H9 (cell line): Measurements from ENCODE around the gene BCLAF3. TPM values are rescaled to one million over a fixed set of nuclear protein-coding genes. Genes with fewer than 3 reads are reported as not detected.

ENCODE experiments used
- DNase-seq: peaks from one replicate; pipeline ENCODE4 v3.0.0-alpha.2; 2017
- H2AFZ ChIP-seq: one replicate; pipeline ENCODE4 v1.6.1; 2013; ENCODE audit warnings: mild to moderate bottlenecking, low read length, control low read depth, moderate library complexity
- H2AK5ac ChIP-seq: 2 replicates; pipeline ENCODE4 v1.6.1; 2013; ENCODE audit warnings: low read length, control low read depth, mixed read lengths; ENCODE audit not compliant: insufficient read length
- H2BK120ac ChIP-seq: one replicate; pipeline ENCODE4 v1.6.1; 2013; ENCODE audit warnings: low read depth, mild to moderate bottlenecking, low read length, control low read depth, inconsistent platforms; ENCODE audit not compliant: poor library complexity, severe bottlenecking
- H2BK12ac ChIP-seq: 2 replicates; pipeline ENCODE4 v1.6.1; 2013; ENCODE audit warnings: low read length, control low read depth, mixed read lengths, low read depth; ENCODE audit not compliant: insufficient read length
- H2BK15ac ChIP-seq: 2 replicates; pipeline ENCODE4 v1.6.1; 2013; ENCODE audit warnings: low read depth, low read length, control low read depth
- H2BK20ac ChIP-seq: one replicate; pipeline ENCODE4 v1.6.1; 2013; ENCODE audit warnings: low read depth, mild to moderate bottlenecking, low read length, control low read depth, inconsistent platforms; ENCODE audit not compliant: poor library complexity, severe bottlenecking
- H2BK5ac ChIP-seq: 2 replicates; pipeline ENCODE4 v1.6.1; 2013; ENCODE audit warnings: low read length, control low read depth, mixed read lengths; ENCODE audit not compliant: insufficient read length
- H3K14ac ChIP-seq: 2 replicates; pipeline ENCODE4 v1.6.1; 2013; ENCODE audit warnings: low read length, control low read depth; ENCODE audit not compliant: insufficient read depth
- H3K18ac ChIP-seq: 2 replicates; pipeline ENCODE4 v1.6.1; 2013; ENCODE audit warnings: low read depth, mild to moderate bottlenecking, mixed read lengths, low read length, control low read depth; ENCODE audit not compliant: insufficient read length
- H3K23ac ChIP-seq: 2 replicates; pipeline ENCODE4 v1.6.1; 2013; ENCODE audit warnings: low read length, control low read depth, mixed read lengths, low read depth; ENCODE audit not compliant: insufficient read length
- H3K23me2 ChIP-seq: 2 replicates; pipeline ENCODE4 v1.6.1; 2013; ENCODE audit warnings: low read depth, mild to moderate bottlenecking, mixed read lengths, low read length, control low read depth; ENCODE audit not compliant: insufficient read length, poor library complexity, severe bottlenecking
- H3K27ac ChIP-seq: 2 replicates; pipeline ENCODE4 v1.5.1; 2013; ENCODE audit warnings: low read length, control low read depth, mixed read lengths, low read depth; ENCODE audit not compliant: insufficient read length
- H3K27me3 ChIP-seq: 2 replicates; pipeline ENCODE4 v1.6.1; 2013; ENCODE audit warnings: low read length, control low read depth, inconsistent platforms; ENCODE audit not compliant: insufficient read depth
- H3K4ac ChIP-seq: 2 replicates; pipeline ENCODE4 v1.6.1; 2013; ENCODE audit warnings: low read depth, mild to moderate bottlenecking, control low read depth, inconsistent platforms, low read length, moderate library complexity
- H3K4me1 ChIP-seq: 2 replicates; pipeline ENCODE4 v1.6.1; 2013; ENCODE audit warnings: low read length, control low read depth, inconsistent platforms; ENCODE audit not compliant: insufficient read depth
- H3K4me2 ChIP-seq: 2 replicates; pipeline ENCODE4 v1.6.1; 2013; ENCODE audit warnings: low read length, control low read depth, mixed read lengths; ENCODE audit not compliant: insufficient read length, insufficient read depth
- H3K56ac ChIP-seq: 2 replicates; pipeline ENCODE4 v1.6.1; 2013; ENCODE audit warnings: low read depth, mild to moderate bottlenecking, mixed read lengths, low read length, control low read depth; ENCODE audit not compliant: insufficient read length
- H3K79me1 ChIP-seq: 2 replicates; pipeline ENCODE4 v1.6.1; 2013; ENCODE audit warnings: low read depth, mild to moderate bottlenecking, moderate library complexity, low read length, control low read depth, inconsistent platforms; ENCODE audit not compliant: insufficient read depth, poor library complexity, severe bottlenecking
- H3K79me2 ChIP-seq: 2 replicates; pipeline ENCODE4 v1.6.1; 2013; ENCODE audit warnings: low read length, control low read depth, inconsistent platforms; ENCODE audit not compliant: insufficient read depth
- H3K9ac ChIP-seq: 2 replicates; pipeline ENCODE4 v1.6.1; 2013; ENCODE audit warnings: low read length, control low read depth, mixed read lengths; ENCODE audit not compliant: insufficient read length; ENCODE audit errors: extremely low read depth
- H3K9me3 ChIP-seq: one replicate; pipeline ENCODE4 v1.6.1; 2013; ENCODE audit warnings: low read depth, low read length, inconsistent platforms; ENCODE audit not compliant: control insufficient read depth
- H3T11ph ChIP-seq: one replicate; pipeline ENCODE4 v1.6.1; 2013; ENCODE audit warnings: mild to moderate bottlenecking, low read length, control low read depth, inconsistent platforms
- H4K20me1 ChIP-seq: one replicate; pipeline ENCODE4 v1.6.1; 2013; ENCODE audit not compliant: control insufficient read depth, insufficient read length, insufficient read depth
- H4K5ac ChIP-seq: 2 replicates; pipeline ENCODE4 v1.6.1; 2013; ENCODE audit warnings: low read depth, mild to moderate bottlenecking, mixed read lengths, low read length, control low read depth; ENCODE audit not compliant: insufficient read length
- H4K8ac ChIP-seq: replicated peaks from 2 replicates; pipeline ENCODE4 v1.6.1; 2013; ENCODE audit warnings: low read length, control low read depth, mixed read lengths, low read depth; ENCODE audit not compliant: insufficient read length
- H4K91ac ChIP-seq: 2 replicates; pipeline ENCODE4 v1.6.1; 2013; ENCODE audit warnings: low read depth, mild to moderate bottlenecking, moderate library complexity, mixed read lengths, low read length, control low read depth; ENCODE audit not compliant: insufficient read length
- H3K27ac Mint-ChIP-seq, 3 experiments: 2 replicates in 2 of 3; 3 replicates in 1 of 3; pipeline ENCODE4 v1.8.0; 2020 to 2021; ENCODE audit warnings: mixed read lengths in 3 of 3, mild to moderate bottlenecking in 1 of 3, moderate library complexity in 1 of 3
- H3K27me3 Mint-ChIP-seq: 2 replicates; pipeline ENCODE4 v1.8.0; 2021; ENCODE audit warnings: low read depth, mild to moderate bottlenecking, moderate library complexity, mixed read lengths
- H3K36me3 Mint-ChIP-seq, 3 experiments: 2 replicates in 2 of 3; 3 replicates in 1 of 3; pipeline ENCODE4 v1.8.0; 2020 to 2021; ENCODE audit warnings: low read depth in 3 of 3, mixed read lengths in 3 of 3; ENCODE audit not compliant: insufficient read depth in 1 of 3
- H3K4me1 Mint-ChIP-seq, 2 experiments: 2 replicates each; pipeline ENCODE4 v1.8.0; 2020; ENCODE audit warnings: mixed read lengths in 2 of 2
- H3K4me3 Mint-ChIP-seq, 2 experiments: 2 replicates in 1 of 2; 3 replicates in 1 of 2; pipeline ENCODE4 v1.8.0; 2020 to 2021; ENCODE audit warnings: mild to moderate bottlenecking in 2 of 2, mixed read lengths in 2 of 2, moderate library complexity in 1 of 2
- H3K9me3 Mint-ChIP-seq, 2 experiments: 2 replicates in 1 of 2; 3 replicates in 1 of 2; pipeline ENCODE4 v1.8.0; 2020; ENCODE audit warnings: mild to moderate bottlenecking in 2 of 2, mixed read lengths in 2 of 2, moderate library complexity in 1 of 2
- WGBS: extraction: QIAGEN DNeasy Blood & Tissue Kit; methylation state at CpG from one replicate; pipeline ENCODE4 v1.1.7; 2013; ENCODE audit warnings: missing lambda C conversion rate, low lambda C conversion rate, mixed read lengths; ENCODE audit not compliant: insufficient read length; ENCODE audit errors: extremely low coverage; 5-methylcytosine and 5-hydroxymethylcytosine counted together
- total RNA-seq: library from RNA; stranded (reverse); gene quantifications from 2 replicates; pipeline ENCODE4 v1.2.1, GENCODE V29; 2021
- TF ChIP-seq, protein P1 (sequence below): fragments of 200-600 bp; sonication (generic); conservative IDR thresholded peaks from 3 replicates; pipeline ENCODE4 v1.8.0; 2021; ENCODE audit warnings: antibody characterized with exemption, mild to moderate bottlenecking

Gene BCLAF3
- total RNA-seq, 1 experiment from 2014 or later: 7.9 TPM

DNA sequence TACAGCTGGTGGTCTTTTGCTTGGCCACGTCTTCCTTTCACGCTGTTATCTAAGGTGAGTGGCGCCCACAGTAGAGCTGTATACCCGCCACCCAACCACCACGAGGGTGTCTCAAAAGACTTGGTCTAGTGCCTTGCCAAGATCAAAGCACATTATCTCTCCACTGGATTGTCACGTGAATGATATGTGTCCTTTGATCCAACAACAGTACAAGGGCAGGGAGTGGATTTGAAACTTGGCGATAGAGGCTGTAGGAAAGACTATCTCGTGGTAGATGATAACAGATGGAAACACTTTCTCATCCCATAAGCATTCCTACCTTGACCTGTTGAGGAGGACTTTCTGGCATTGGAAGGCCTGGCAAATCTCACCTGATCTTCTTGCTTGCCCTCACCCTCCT is 37.7 kb upstream of the BCLAF3 start:
- Histone ChIP-seq H3T11ph (no peak overlapping the region), H4K20me1 (no peaks in the 10 kb centered on the region), H3K4ac (no peak overlapping the region), H3K27me3 (no peaks in the 10 kb centered on the region), H3K4me2 (no peak overlapping the region), H3K79me2 (no peaks in the 10 kb centered on the region), H4K91ac (no peak overlapping the region), H4K8ac (no peak overlapping the region), H2BK120ac (no peak overlapping the region), H2BK15ac (no peak overlapping the region), H2BK5ac (no peak overlapping the region), H3K14ac (no peak overlapping the region), H2AFZ (no peak overlapping the region), H2AK5ac (no peak overlapping the region), H2BK12ac (no peak overlapping the region), H3K18ac (no peak overlapping the region), H3K79me1 (no peaks in the 10 kb centered on the region), H3K56ac (no peak overlapping the region), H3K9me3 (peaks cover 49% of the 10 kb centered on the region), H3K27ac (no peak overlapping the region), H2BK20ac (no peak overlapping the region), H3K23ac (no peak overlapping the region), H3K23me2 (no peaks in the 10 kb centered on the region), H4K5ac (no peak overlapping the region), H3K9ac (no peak overlapping the region), H3K4me1 (no peaks in the 10 kb centered on the region)
- H3K4me3 Mint-ChIP-seq: no peak overlapping the region
- whole genome bisulfite sequencing: no CpG with 5 or more reads among the region's 8 CpGs
- H3K36me3 Mint-ChIP-seq: peaks cover 0 to 4% (median 0%) of the 10 kb centered on the region in 3 experiments; a peak in 2 of 7 replicates
- peaks cover 5% of the 10 kb centered on the region; the same call in 1 of the 2 replicates for H3K27me3 Mint-ChIP-seq
- peaks cover 0 to 5% of the 10 kb centered on the region in 2 experiments; a peak in 1 of 4 replicates for H3K4me1 Mint-ChIP-seq
- DNase-seq: no peak
- H3K9me3 Mint-ChIP-seq: peaks cover 59 to 64% of the 10 kb centered on the region in 2 experiments
- TF ChIP-seq, protein P1, sequence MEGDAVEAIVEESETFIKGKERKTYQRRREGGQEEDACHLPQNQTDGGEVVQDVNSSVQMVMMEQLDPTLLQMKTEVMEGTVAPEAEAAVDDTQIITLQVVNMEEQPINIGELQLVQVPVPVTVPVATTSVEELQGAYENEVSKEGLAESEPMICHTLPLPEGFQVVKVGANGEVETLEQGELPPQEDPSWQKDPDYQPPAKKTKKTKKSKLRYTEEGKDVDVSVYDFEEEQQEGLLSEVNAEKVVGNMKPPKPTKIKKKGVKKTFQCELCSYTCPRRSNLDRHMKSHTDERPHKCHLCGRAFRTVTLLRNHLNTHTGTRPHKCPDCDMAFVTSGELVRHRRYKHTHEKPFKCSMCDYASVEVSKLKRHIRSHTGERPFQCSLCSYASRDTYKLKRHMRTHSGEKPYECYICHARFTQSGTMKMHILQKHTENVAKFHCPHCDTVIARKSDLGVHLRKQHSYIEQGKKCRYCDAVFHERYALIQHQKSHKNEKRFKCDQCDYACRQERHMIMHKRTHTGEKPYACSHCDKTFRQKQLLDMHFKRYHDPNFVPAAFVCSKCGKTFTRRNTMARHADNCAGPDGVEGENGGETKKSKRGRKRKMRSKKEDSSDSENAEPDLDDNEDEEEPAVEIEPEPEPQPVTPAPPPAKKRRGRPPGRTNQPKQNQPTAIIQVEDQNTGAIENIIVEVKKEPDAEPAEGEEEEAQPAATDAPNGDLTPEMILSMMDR: no peak
- no peak overlapping the region for H3K27ac Mint-ChIP-seq
